HEK293 (cell line): ENCODE measurements around the gene DIP2B.

Source experiments
- CTCF ChIA-PET: fragments of 350-600 bp; formaldehyde crosslinking; extraction: SDS; loops from one replicate; lab custom pipeline; 2021; ENCODE audit warnings: antibody characterized with exemption; lab: Yijun Ruan, JAX
- POLR2A ChIA-PET: fragments of 300-600 bp; formaldehyde crosslinking; extraction: SDS; loops from one replicate; lab custom pipeline; 2020; ENCODE audit warnings: antibody characterized with exemption, inconsistent platforms; lab: Yijun Ruan, JAX
- H3K27ac ChIP-seq: fragments of 200-500 bp; sonication (Bioruptor generic); 2 replicates; pipeline ENCODE4 v1.5.1; 2014; ENCODE audit warnings: low read depth, low read length, control low read depth, inconsistent platforms; ENCODE audit errors: extremely low read depth
- H3K36me3 ChIP-seq, 2 experiments: fragments of 200-500 bp in 1 of 2; sonication (Bioruptor generic) in 1 of 2; 1 replicate in 1 of 2; 2 replicates in 1 of 2; pipeline ENCODE4 v1.5.1; 2014 to 2017; ENCODE audit warnings: inconsistent platforms in 2 of 2, low read length in 2 of 2; ENCODE audit not compliant: control insufficient read depth in 2 of 2, insufficient read depth in 1 of 2
- H3K4me1 ChIP-seq: fragments of 200-500 bp; sonication (Bioruptor generic); 2 replicates; pipeline ENCODE4 v1.5.1; 2014; ENCODE audit warnings: mild to moderate bottlenecking, low read length, inconsistent platforms; ENCODE audit not compliant: control insufficient read depth, insufficient read depth
- H3K4me3 ChIP-seq: 2 replicates; pipeline ENCODE4 v1.5.1; 2011; ENCODE audit warnings: low read depth, mild to moderate bottlenecking, control low read depth, low read length, moderate library complexity
- H3K9me3 ChIP-seq: fragments of 200-500 bp; sonication (Bioruptor generic); 2 replicates; pipeline ENCODE4 v1.5.1; 2014; ENCODE audit warnings: low read depth, low read length, inconsistent platforms; ENCODE audit not compliant: control insufficient read depth, insufficient read depth
- GLIS1 ChIP-seq: fragments of 450-650 bp; formaldehyde crosslinking; IDR thresholded peaks from 2 replicates; pipeline ENCODE4 v1.5.1; 2016; ENCODE audit warnings: missing biosample characterization, missing genetic modification characterization
- HOXC10 ChIP-seq: sonication (generic); formaldehyde crosslinking; IDR thresholded peaks from 2 replicates; pipeline ENCODE4 v1.8.1; 2023; ENCODE audit warnings: mild to moderate bottlenecking, missing genetic modification reagents
- SETDB1 ChIP-seq: IDR thresholded peaks from one replicate; pipeline ENCODE4 v1.6.1; 2017; ENCODE audit warnings: mild to moderate bottlenecking, low read length, moderate library complexity, mixed read lengths; ENCODE audit not compliant: insufficient read length
- SP7 ChIP-seq: fragments of 450-650 bp; formaldehyde crosslinking; IDR thresholded peaks from 2 replicates; pipeline ENCODE4 v1.5.1; 2016; ENCODE audit warnings: missing biosample characterization, missing genetic modification characterization
- ZNF133 ChIP-seq: fragments of 450-650 bp; formaldehyde crosslinking; IDR thresholded peaks from 2 replicates; pipeline ENCODE4 v1.5.1; 2016; ENCODE audit warnings: missing biosample characterization, missing genetic modification characterization
- ZNF146 ChIP-seq: fragments of 450-650 bp; formaldehyde crosslinking; IDR thresholded peaks from 2 replicates; pipeline ENCODE4 v1.5.1; 2016; ENCODE audit warnings: missing biosample characterization, missing genetic modification characterization
- ZNF16 ChIP-seq: fragments of 450-650 bp; formaldehyde crosslinking; IDR thresholded peaks from 2 replicates; pipeline ENCODE4 v1.5.1; 2016; ENCODE audit warnings: low read depth, missing biosample characterization, missing genetic modification characterization
- ZNF211 ChIP-seq: fragments of 450-650 bp; formaldehyde crosslinking; IDR thresholded peaks from 2 replicates; pipeline ENCODE4 v1.5.1; 2016; ENCODE audit warnings: low read depth, missing biosample characterization, missing genetic modification characterization
- ZNF335 ChIP-seq: fragments of 450-650 bp; formaldehyde crosslinking; conservative IDR thresholded peaks from 2 replicates; pipeline ENCODE4 v1.5.1; 2016; ENCODE audit warnings: missing biosample characterization, missing genetic modification characterization
- ZNF366 ChIP-seq: fragments of 450-650 bp; formaldehyde crosslinking; conservative IDR thresholded peaks from 2 replicates; pipeline ENCODE4 v1.5.1; 2016; ENCODE audit warnings: missing biosample characterization, missing genetic modification characterization
- ZNF426 ChIP-seq: fragments of 450-650 bp; formaldehyde crosslinking; IDR thresholded peaks from 2 replicates; pipeline ENCODE4 v1.5.1; 2017; ENCODE audit warnings: missing biosample characterization, missing genetic modification characterization, mild to moderate bottlenecking, inconsistent platforms, moderate library complexity
- ZNF529 ChIP-seq: fragments of 450-650 bp; formaldehyde crosslinking; IDR thresholded peaks from 2 replicates; pipeline ENCODE4 v1.5.1; 2017; ENCODE audit warnings: missing genetic modification characterization, missing biosample characterization; ENCODE audit not compliant: insufficient replicate concordance
- ZNF558 ChIP-seq: fragments of 450-650 bp; formaldehyde crosslinking; IDR thresholded peaks from 2 replicates; pipeline ENCODE4 v1.5.1; 2016; ENCODE audit warnings: missing biosample characterization, missing genetic modification characterization
- ZNF585B ChIP-seq: fragments of 450-650 bp; formaldehyde crosslinking; IDR thresholded peaks from 2 replicates; pipeline ENCODE4 v1.5.1; 2016; ENCODE audit warnings: missing biosample characterization, missing genetic modification characterization
- ZNF654 ChIP-seq: fragments of 450-650 bp; formaldehyde crosslinking; IDR thresholded peaks from 2 replicates; pipeline ENCODE4 v1.5.1; 2016; ENCODE audit warnings: low read depth, missing biosample characterization, missing genetic modification characterization
- TF ChIP-seq, protein P1 (sequence below): fragments of 450-650 bp; formaldehyde crosslinking; conservative IDR thresholded peaks from 2 replicates; pipeline ENCODE4 v1.5.1; 2016; ENCODE audit warnings: low read depth, missing biosample characterization, missing genetic modification characterization
- TF ChIP-seq, protein P2 (sequence below): fragments of 450-650 bp; formaldehyde crosslinking; IDR thresholded peaks from 2 replicates; pipeline ENCODE4 v1.5.1; 2016; ENCODE audit warnings: missing biosample characterization, missing genetic modification characterization
- TF ChIP-seq, protein P3 (sequence below): fragments of 450-650 bp; formaldehyde crosslinking; IDR thresholded peaks from 2 replicates; pipeline ENCODE4 v1.5.1; 2016; ENCODE audit warnings: missing biosample characterization, missing genetic modification characterization
- TF ChIP-seq, protein P4 (sequence below): fragments of 450-650 bp; formaldehyde crosslinking; IDR thresholded peaks from 2 replicates; pipeline ENCODE4 v1.5.1; 2016; ENCODE audit warnings: missing biosample characterization, missing genetic modification characterization

The DIP2B gene

DNA sequence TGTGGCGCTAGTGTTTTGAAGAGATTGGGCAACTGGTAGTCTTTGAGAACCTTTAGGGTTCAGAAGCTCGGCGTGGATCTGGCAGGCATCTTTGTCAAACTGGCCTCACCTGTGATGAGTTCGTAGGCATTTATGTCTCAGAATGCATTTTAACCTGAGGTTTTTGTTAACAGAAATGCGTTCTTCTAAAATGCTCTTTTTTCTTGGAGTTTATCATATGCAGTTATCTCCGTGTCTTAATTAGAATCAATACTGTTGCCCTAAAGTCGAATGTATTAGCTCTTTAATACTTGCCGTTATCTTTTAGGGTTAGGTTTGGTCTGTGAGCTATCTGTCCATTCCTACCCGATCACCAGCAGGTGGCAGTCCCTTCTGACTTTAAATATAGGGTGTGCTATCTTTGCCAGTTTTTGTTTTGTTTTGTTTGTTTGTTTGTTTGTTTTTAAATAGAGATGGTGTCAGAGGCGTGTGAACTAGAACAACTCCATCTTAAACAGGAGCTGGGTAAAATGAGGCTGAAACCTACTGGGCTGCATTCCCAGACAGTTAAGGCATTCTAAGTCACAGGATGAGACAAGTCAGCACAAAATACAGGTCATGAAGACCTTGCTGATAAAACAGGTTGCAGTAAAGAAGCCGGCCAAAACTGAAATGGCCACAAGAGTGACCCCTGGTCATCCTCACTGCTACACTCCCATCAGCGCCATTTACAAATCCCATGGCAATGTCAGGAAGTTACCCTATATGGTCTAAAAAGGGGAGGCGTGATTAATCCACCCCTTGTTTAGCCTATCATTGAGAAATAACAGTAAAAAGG, 260.5 kb downstream of the DIP2B start:
- Histone ChIP-seq H3K4me1 (peaks cover 12% of the 10 kb centered on the region; the same call in 1 of the 2 replicates), H3K36me3 (peaks cover 0 to 2% of the 10 kb centered on the region in 2 experiments; a peak in 1 of 3 replicates), H3K27ac (peak overlapping the region; percentile 94; the same call in 1 of the 2 replicates)
- CTCF ChIA-PET, result interaction anchor here (0.5 to 2.0 kb wide), 27 partner anchors 9 to 1101 kb away, joined by 3 to 22 read pairs (median 3); partner anchors contain the start of genes DIP2B and SLC11A2
- POLR2A ChIA-PET, result interaction anchor here (0.5 to 2.6 kb wide), 7 partner anchors 10 to 263 kb away, joined by 3 to 10 read pairs (median 6); partner anchors contain the start of gene DIP2B
- TF ChIP-seq ZNF426 (no peak), GLIS1 (tag by site-specific recombination) (no peak), ZNF133 (tag by site-specific recombination) (no peak), ZNF654 (peak; percentile 78), ZNF16 (tag by site-specific recombination) (no peak), ZNF585B (tag by site-specific recombination) (no peak), ZNF366 (peak; percentile 58), ZNF529 (tag by site-specific recombination) (no peak), SETDB1 (no peak), ZNF211 (no peak), HOXC10 (no peak), ZNF335 (peak; percentile 68), SP7 (tag by site-specific recombination) (peak; percentile 63; the same call in 1 of the 2 replicates), ZNF558 (no peak), ZNF146 (no peak)
- TF ChIP-seq, protein P1, sequence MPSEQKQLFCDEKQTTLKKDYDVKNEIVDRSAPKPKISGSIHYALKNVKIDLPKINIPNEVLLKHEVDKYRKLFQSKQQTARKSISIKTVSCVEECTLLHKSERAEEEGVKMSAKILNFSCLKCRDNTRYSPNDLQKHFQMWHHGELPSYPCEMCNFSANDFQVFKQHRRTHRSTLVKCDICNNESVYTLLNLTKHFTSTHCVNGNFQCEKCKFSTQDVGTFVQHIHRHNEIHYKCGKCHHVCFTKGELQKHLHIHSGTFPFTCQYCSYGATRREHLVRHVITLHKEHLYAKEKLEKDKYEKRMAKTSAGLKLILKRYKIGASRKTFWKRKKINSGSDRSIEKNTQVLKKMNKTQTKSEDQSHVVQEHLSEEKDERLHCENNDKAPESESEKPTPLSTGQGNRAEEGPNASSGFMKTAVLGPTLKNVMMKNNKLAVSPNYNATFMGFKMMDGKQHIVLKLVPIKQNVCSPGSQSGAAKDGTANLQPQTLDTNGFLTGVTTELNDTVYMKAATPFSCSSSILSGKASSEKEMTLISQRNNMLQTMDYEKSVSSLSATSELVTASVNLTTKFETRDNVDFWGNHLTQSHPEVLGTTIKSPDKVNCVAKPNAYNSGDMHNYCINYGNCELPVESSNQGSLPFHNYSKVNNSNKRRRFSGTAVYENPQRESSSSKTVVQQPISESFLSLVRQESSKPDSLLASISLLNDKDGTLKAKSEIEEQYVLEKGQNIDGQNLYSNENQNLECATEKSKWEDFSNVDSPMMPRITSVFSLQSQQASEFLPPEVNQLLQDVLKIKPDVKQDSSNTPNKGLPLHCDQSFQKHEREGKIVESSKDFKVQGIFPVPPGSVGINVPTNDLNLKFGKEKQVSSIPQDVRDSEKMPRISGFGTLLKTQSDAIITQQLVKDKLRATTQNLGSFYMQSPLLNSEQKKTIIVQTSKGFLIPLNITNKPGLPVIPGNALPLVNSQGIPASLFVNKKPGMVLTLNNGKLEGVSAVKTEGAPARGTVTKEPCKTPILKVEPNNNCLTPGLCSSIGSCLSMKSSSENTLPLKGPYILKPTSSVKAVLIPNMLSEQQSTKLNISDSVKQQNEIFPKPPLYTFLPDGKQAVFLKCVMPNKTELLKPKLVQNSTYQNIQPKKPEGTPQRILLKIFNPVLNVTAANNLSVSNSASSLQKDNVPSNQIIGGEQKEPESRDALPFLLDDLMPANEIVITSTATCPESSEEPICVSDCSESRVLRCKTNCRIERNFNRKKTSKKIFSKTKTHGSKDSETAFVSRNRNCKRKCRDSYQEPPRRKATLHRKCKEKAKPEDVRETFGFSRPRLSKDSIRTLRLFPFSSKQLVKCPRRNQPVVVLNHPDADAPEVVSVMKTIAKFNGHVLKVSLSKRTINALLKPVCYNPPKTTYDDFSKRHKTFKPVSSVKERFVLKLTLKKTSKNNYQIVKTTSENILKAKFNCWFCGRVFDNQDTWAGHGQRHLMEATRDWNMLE, result no peak
- TF ChIP-seq, protein P2, sequence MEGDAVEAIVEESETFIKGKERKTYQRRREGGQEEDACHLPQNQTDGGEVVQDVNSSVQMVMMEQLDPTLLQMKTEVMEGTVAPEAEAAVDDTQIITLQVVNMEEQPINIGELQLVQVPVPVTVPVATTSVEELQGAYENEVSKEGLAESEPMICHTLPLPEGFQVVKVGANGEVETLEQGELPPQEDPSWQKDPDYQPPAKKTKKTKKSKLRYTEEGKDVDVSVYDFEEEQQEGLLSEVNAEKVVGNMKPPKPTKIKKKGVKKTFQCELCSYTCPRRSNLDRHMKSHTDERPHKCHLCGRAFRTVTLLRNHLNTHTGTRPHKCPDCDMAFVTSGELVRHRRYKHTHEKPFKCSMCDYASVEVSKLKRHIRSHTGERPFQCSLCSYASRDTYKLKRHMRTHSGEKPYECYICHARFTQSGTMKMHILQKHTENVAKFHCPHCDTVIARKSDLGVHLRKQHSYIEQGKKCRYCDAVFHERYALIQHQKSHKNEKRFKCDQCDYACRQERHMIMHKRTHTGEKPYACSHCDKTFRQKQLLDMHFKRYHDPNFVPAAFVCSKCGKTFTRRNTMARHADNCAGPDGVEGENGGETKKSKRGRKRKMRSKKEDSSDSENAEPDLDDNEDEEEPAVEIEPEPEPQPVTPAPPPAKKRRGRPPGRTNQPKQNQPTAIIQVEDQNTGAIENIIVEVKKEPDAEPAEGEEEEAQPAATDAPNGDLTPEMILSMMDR (tag by site-specific recombination), result peak; percentile 46; the same call in 1 of the 2 replicates
- TF ChIP-seq, protein P3, sequence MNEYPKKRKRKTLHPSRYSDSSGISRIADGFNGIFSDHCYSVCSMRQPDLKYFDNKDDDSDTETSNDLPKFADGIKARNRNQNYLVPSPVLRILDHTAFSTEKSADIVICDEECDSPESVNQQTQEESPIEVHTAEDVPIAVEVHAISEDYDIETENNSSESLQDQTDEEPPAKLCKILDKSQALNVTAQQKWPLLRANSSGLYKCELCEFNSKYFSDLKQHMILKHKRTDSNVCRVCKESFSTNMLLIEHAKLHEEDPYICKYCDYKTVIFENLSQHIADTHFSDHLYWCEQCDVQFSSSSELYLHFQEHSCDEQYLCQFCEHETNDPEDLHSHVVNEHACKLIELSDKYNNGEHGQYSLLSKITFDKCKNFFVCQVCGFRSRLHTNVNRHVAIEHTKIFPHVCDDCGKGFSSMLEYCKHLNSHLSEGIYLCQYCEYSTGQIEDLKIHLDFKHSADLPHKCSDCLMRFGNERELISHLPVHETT (tag by site-specific recombination), result peak; percentile 42; the same call in 1 of the 2 replicates
- TF ChIP-seq, protein P4, sequence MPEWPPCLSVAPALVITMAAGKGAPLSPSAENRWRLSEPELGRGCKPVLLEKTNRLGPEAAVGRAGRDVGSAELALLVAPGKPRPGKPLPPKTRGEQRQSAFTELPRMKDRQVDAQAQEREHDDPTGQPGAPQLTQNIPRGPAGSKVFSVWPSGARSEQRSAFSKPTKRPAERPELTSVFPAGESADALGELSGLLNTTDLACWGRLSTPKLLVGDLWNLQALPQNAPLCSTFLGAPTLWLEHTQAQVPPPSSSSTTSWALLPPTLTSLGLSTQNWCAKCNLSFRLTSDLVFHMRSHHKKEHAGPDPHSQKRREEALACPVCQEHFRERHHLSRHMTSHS (tag by site-specific recombination), result no peak
- TF ChIP-seq, all 188 proteins: peak for 6
- Histone ChIP-seq H3K9me3 (no peaks in the 10 kb centered on the region), H3K4me3 (peak overlapping the region; percentile 93)
